Esophagus (tissue), 2 donors: Measurements from ENCODE around the gene FAM163A. TPM values are rescaled to one million over a fixed set of nuclear protein-coding genes. Genes with fewer than 3 reads are reported as not detected.
A peak's percentile ranks its signal among the peaks of the same experiment; 100 is the strongest.
"Not testable (repeated sequence)": the region's sequence is repeated elsewhere in the genome, so short reads cannot be mapped to it uniquely, and the experiment has no call there.

Source experiments
- H3K27ac ChIP-seq, 2 donors: one replicate each; pipeline ENCODE4 v1.5.1; 2013; ENCODE audit warnings: low read depth in 2 of 2, mild to moderate bottlenecking in 2 of 2, inconsistent platforms in 1 of 2, low read length in 1 of 2, moderate library complexity in 1 of 2
- H3K27me3 ChIP-seq, 2 donors: one replicate each; pipeline ENCODE4 v1.6.1; 2013; ENCODE audit warnings: low read length in 2 of 2, control low read depth in 1 of 2, mild to moderate bottlenecking in 1 of 2; ENCODE audit not compliant: insufficient read depth in 2 of 2, control insufficient read depth in 1 of 2
- H3K36me3 ChIP-seq, 2 donors: one replicate each; pipeline ENCODE4 v1.6.1; 2013; ENCODE audit warnings: low read length in 1 of 2; ENCODE audit not compliant: control insufficient read depth in 2 of 2, insufficient read depth in 2 of 2
- H3K4me1 ChIP-seq, 2 donors: one replicate each; pipeline ENCODE4 v1.6.1; 2013; ENCODE audit warnings: low read length in 1 of 2; ENCODE audit not compliant: control insufficient read depth in 2 of 2, insufficient read depth in 2 of 2
- H3K4me3 ChIP-seq, 2 donors: one replicate each; pipeline ENCODE4 v1.5.1; 2013; ENCODE audit warnings: low read length in 2 of 2, mild to moderate bottlenecking in 2 of 2, low read depth in 1 of 2, moderate library complexity in 1 of 2
- H3K9me3 ChIP-seq, 2 donors: one replicate each; pipeline ENCODE4 v1.6.1; 2013; ENCODE audit warnings: mild to moderate bottlenecking in 2 of 2, low read depth in 1 of 2, low read length in 1 of 2, moderate library complexity in 1 of 2; ENCODE audit not compliant: control insufficient read depth in 2 of 2, insufficient read depth in 1 of 2
- WGBS, 2 donors: extraction: QIAGEN DNeasy Blood & Tissue Kit; methylation state at CpG; one replicate each; pipeline ENCODE4 v1.1.7; 2013; 5-methylcytosine and 5-hydroxymethylcytosine counted together
- polyA plus RNA-seq, 2 donors: library from polyadenylated mRNA; stranded (reverse); fragments of 200-250 nt; gene quantifications; one replicate each; pipeline ENCODE4 v1.2.3, GENCODE V29; 2013
- donor health status: healthy with polysubstance abuse.
- donor health status: Bipolar disorder and iron deficiency.

Gene FAM163A
- polyA plus RNA-seq = under 1 TPM in 1 of 2 donors, not detected in 1; 0.01 TPM

DNA sequence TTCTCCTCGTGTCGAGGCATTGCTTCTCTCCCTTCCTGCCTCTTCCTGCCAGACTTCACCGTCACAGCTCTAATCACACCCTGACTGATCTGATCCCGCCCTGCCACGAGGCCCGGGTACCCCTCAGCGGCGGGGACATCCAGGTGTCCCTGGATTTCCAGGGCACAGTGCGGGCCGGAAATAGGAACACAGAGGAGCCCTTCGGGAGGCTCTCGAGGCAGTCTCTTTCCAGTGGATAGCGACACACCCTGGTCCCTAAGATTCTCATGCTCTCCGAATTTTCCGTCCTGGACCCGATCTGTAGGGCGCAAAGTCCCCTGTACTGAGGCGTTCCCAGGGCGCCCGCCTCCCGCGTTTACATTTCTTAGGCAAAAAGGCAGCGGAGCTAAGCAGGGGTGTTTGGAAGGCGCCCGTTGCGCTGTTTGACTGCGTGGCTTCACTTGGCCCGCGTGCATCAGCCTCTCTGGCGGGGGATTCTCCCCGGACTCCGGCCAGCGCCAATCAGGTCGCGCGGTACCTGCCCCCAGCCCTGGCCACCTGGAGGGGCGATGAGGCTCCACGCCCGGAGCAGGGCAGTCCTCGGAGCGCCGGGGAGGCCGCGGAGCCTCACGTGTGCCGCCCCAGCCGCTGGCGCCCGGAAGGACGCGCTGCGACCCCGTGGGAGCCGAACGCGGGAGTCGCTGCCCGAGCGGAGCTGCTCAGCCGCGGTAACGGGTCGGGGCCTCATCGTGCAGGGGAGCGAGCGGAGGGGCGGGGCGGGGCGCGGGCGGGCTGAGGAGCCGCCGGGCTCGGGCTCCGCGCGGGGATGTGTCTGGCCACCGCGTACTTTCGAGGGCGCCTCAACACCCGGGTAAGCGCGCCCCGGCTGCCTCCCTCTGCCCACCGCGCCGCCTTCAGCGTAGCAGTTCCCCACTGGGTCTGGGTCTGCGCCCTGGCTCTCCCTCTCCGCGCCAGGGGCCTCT lies at the start of gene FAM163A:
Gene FAM163A, plus strand, starts transcription at position 575 of the 962 bp plus-strand sequence. CDS start 69,807 bp downstream, outside the sequence.
- H3K9me3 ChIP-seq = peaks cover 0 to 3% of the 10 kb centered on the region in 2 donors
- H3K4me1 ChIP-seq = peaks cover 5 to 9% of the 10 kb centered on the region in 2 donors
- 2% methylated on average over 62 to 92 of the region's 92 CpGs for WGBS, 2 donors
- peaks cover 7 to 21% of the 10 kb centered on the region in 2 donors for H3K27me3 ChIP-seq
- peak within 1 kb of the TSS; percentile 7 to 41 for H3K4me3 ChIP-seq
- no peaks in the 10 kb centered on the region for H3K36me3 ChIP-seq
- no peak within 1 kb of the TSS for H3K27ac ChIP-seq

DNA sequence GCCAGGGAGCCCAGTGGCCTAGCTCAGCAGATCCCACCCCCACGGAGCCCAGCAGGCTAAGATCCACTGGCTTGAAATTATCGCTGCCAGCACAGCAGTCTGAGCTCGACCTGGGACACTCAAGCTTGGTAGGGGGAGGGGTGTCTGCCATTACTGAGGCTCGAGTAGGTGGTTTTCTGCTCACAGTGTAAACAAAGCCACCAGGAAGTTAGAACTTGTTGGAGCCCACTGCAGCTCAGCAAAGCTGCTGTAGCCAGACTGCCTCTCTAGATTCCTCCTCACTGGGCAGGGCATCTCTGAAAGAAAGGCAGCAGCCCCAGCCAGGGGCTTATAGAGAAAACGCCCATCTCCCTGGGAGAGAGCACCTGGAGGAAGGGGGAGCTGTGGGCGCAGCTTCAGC lies 48.6 kb upstream of the FAM163A start:
- not testable (repeated sequence) for H3K4me3 ChIP-seq, H3K4me1 ChIP-seq, H3K9me3 ChIP-seq, H3K27ac ChIP-seq, H3K27me3 ChIP-seq, H3K36me3 ChIP-seq
- 43 to 53% methylated on average over 6 of the region's 6 CpGs for WGBS, 2 donors

DNA sequence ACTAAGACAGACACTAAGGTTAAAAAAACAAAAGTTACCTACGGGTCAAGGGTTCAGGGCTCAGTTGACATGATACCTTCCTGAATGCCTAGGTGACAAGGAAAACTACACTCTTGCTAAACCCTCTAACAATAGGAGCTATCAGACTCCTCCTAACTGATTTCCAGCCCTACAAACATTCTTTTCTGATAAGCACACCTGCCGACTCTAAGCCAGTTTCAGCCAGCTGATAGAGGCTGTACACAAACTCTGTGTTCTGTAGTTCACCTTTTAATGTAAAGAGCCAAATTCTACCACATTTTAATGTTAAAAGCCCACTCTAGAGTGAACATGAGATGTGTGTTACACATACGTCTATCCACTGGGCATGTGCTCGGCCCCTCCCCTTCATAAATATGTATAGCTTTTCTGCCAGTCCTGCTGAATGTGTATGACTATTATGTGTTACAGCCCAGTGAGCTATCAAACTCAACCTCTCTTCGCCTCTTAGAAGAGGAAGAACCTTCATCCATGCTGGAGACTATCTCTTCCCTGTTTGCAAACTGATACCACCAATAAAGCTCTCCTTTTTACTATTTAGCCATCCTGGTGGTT lies 40.0 kb upstream of the FAM163A start:
- Histone ChIP-seq H3K36me3 (no peaks in the 10 kb centered on the region), H3K4me3 (no peak overlapping the region), H3K9me3 (no peaks in the 10 kb centered on the region), H3K4me1 (no peaks in the 10 kb centered on the region), H3K27ac (no peak overlapping the region), H3K27me3 (no peaks in the 10 kb centered on the region)
- 72 to 78% methylated on average over 5 of the region's 5 CpGs for WGBS, 2 donors

DNA sequence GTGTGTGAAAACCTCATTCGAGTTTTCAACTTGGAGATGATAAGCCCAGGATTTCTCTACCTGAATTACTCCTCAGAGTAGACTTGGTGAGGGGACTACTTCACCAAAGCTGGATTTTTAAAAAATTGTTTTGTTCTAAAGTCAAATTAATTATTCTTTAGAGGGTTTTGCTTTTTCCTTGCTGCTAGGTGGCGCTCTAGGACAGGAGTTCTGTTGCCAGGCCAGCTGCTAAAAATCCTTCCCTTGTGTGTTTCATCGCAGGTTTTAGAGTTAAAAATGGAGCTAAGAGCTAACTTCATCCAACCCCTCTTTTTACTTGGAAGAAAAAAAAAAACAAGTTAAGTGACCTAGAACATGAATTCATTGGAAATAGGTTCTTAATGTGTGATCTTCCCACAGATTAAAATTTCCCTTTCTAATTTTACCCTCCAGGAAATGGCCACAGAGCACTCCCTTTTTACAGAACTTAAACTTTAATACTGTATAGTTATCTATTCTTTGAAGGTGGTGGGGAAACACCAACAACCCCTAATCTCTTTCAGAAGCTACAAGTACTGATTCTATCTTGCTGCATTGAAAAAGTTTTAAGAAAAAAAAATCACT lies 36.7 kb upstream of the FAM163A start:
- WGBS, 2 donors = 0 to 1% methylated on average over 3 of the region's 3 CpGs
- no peaks in the 10 kb centered on the region for H3K27me3 ChIP-seq

DNA sequence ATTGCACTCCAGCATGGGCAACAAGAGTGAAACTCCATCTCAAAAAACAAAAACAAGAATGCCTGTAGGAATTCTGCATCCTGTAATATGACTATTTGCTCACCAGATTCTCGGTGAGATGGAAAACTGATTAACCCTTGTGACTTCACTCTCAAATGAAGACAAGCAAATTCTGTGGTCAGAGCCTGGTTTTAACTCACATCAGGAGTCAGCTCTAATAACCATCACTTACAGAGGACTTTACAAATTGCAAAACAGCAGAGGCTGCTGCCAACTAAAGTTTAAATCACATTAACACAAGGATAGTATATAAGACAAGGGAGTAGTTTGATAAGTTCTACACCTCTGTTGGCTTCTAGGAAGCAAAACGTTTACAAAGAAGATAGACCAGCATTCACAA lies 35.7 kb upstream of the FAM163A start:
- Histone ChIP-seq H3K4me1 (no peaks in the 10 kb centered on the region), H3K9me3 (no peaks in the 10 kb centered on the region), H3K36me3 (no peaks in the 10 kb centered on the region), H3K27me3 (no peaks in the 10 kb centered on the region), H3K27ac (no peak overlapping the region), H3K4me3 (no peak overlapping the region)
- 64% methylated on average over 2 of the region's 2 CpGs for WGBS, 2 donors

More for the DNA sequence above, 36.7 kb upstream of the FAM163A start:
- no peaks in the 10 kb centered on the region for H3K9me3 ChIP-seq
- no peaks in the 10 kb centered on the region for H3K36me3 ChIP-seq
- H3K27ac ChIP-seq = no peak overlapping the region
- H3K4me1 ChIP-seq = no peaks in the 10 kb centered on the region
- H3K4me3 ChIP-seq = no peak overlapping the region

DNA sequence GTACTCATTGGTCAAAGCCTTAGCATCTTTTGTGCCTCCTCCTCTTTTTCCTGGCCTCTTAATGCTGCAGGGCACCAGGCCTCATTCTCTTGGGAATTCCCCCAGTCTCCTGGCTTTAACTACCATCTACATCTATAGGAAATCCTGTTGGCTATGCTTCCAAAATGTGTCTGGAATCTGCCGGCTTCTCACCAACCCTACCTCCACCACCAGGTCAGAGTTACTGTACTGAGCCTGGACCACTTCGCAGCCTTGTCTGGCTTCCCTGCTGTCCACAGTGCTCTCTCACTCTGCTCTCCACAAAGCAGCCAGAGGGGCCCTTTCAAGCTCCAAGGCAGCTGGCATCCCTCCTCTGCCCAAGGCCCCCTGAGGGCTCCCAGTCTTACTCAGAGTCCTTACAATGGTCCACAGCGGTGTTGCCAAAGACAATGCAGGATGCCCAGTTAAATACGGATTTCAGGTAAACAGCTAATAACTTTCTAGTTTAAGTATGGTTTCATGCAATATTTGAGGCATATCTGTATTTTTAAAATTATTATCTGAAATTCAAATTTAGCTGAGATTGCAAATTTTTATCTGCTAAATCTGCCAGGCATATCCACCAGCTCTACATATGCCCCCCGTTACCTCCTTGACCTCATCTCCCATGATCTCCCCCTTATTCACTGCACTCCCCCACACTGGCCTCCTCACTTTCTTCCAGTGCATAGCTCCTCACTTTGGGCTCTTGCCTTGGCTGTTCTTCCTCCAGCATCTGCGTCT lies 34.5 kb upstream of the FAM163A start:
- WGBS, 2 donors = 73 to 77% methylated on average over 6 of the region's 6 CpGs
- Histone ChIP-seq H3K4me1 (no peaks in the 10 kb centered on the region), H3K9me3 (no peaks in the 10 kb centered on the region), H3K27ac (no peak overlapping the region), H3K4me3 (no peak overlapping the region), H3K36me3 (no peaks in the 10 kb centered on the region), H3K27me3 (no peaks in the 10 kb centered on the region)

DNA sequence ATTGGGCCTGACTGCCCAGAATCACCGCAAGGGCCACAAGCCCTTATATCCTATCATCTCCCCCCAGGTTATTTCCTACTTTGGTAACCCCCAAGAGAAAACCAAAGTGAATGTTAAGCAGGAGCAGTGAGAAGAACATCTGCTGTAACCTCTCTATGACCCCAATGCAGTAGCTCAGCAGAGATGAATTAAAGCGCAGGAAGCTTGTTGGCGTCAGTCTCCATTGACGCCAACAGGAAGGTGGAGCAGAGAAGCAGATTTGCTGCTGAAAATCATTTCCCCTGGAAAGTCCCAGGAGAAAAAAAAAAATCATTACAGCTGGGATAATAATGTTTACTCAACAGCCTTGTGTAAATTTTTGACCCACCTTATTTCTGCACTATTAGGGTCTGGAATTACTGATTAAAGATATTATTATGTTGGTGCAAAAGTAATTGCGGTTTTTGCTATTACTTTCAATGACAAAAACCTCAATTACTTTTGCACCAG lies 33.2 kb upstream of the FAM163A start:
- H3K4me3 ChIP-seq = no peak overlapping the region
- no peaks in the 10 kb centered on the region for H3K9me3 ChIP-seq
- H3K36me3 ChIP-seq = no peaks in the 10 kb centered on the region
- H3K27ac ChIP-seq = no peak overlapping the region
- WGBS, 2 donors = 28 to 30% methylated on average over 5 of the region's 5 CpGs
- no peaks in the 10 kb centered on the region for H3K4me1 ChIP-seq
- no peaks in the 10 kb centered on the region for H3K27me3 ChIP-seq

DNA sequence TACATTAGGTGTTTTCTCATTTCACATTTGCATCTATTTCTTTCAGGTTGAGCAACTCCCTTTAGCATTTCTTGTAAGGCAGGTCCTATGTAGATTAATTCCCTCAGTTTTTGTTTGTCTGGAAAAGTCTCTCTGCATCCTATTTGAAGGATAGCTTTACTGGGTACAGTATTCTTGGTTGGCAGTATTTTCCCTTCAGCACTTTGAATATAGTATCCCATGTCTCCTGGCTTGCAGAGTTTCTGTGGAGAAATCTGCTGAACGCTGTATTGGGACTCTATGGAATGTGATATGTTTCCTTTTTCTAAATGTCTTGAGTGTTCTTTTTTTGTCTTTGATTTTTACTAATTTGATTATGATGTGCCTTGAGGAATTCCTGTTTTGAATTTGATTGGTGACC lies 28.9 kb upstream of the FAM163A start:
- no peak overlapping the region for H3K4me3 ChIP-seq
- H3K27me3 ChIP-seq = no peaks in the 10 kb centered on the region
- peaks cover 0 to 5% of the 10 kb centered on the region in 2 donors for H3K9me3 ChIP-seq
- H3K36me3 ChIP-seq = no peaks in the 10 kb centered on the region
- H3K27ac ChIP-seq = no peak overlapping the region
- WGBS, 2 donors = 90 to 96% methylated on average over 1 of the region's 1 CpG
- H3K4me1 ChIP-seq = no peaks in the 10 kb centered on the region

DNA sequence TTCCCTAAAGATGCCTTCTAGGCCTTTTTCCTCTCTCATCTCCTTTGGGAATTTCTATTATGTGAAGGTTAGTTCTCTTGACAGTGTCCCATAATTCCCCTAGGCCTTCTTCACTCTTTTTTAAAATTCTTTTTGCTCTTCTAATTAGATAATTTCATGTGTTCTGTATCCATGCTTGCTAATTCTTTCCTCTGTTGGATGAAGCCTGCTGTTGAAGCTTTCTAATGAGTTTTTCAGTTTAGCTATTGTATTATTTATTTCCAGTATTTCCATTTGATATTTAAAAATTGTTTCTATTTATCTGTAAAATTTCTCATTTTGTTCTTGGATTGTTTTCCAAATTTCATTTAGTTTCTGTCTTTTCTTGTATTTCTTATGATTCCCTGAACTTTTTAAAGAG lies 28.5 kb upstream of the FAM163A start:
- Histone ChIP-seq H3K36me3 (no peaks in the 10 kb centered on the region), H3K27me3 (no peaks in the 10 kb centered on the region), H3K4me3 (no peak overlapping the region), H3K27ac (no peak overlapping the region), H3K9me3 (peaks cover 0 to 5% of the 10 kb centered on the region in 2 donors), H3K4me1 (no peaks in the 10 kb centered on the region)
